GM20431 (cell line): ENCODE measurements around the gene ANKS1B.

Source experiments
- in situ Hi-C: fragments of 300-500 bp; cut with MseI, MboI; formaldehyde crosslinking; loops from one replicate; pipeline ENCODE4 v1.15.0; 2020; ENCODE audit warnings: low sequenced_read_pairs; ENCODE audit not compliant: unreplicated experiment

The ANKS1B gene

DNA sequence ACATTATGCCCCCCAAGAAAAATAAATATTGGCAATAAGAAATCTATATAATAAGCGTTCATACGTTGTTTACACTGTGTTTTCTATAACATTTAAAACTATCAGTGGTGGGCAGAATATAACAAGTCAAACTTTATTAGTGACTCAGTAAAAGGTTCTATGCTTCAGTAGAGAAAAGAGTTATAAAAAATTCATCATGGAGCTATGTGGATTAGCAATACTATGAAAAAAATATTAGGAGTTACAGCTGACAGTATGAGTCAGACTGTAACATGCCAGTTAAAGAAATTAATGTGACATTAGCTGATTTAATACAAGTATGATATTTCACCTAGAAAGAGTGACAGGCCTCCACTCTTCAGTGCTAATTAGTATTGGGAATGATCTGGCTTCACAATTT is 462.3 kb downstream of the ANKS1B start:
- in situ Hi-C loops, result no loop called here

DNA sequence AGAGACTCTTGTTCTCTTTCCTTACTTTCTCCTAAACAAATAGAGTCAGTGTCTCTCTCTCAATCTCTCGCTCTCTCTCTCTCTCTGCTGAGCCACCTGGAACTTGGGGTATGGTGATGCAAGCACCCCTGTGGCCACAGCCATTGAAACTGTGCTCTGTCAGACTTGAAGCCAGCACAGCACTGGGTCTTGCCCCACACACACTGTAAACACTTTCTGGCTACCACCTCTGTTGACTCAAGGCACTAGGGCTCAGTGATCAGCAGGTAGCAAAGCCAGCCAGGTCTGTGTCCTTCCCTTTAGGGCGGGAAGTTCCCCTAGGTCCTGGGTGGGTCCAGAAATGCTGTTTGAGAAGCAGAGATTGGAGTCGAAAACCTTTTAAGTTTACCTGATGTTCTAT is 463.1 kb downstream of the ANKS1B start:
- in situ Hi-C loops, result no loop called here

- in situ Hi-C loops, result no loop called here
Measured at GRCh38 chr12:99513066-99513465, 471.7 kb downstream of the ANKS1B start.

DNA sequence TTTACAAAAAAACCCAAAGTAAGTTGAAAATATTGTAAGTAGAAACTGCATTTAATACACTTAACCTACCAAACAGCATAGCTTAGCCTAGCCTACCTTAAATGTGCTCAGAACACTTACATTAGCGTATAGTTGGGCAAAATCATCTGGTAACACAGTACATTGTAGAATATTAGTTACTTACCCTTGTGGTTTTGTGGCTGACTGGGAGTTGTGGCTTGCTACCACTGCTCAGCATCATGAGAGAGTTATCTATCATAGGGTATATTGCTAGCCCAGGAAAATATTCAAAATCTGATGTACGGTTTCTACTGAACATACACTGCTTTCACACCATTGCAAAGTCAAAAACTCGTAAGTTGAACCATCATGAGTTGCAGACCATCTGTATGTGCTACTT is 478.9 kb downstream of the ANKS1B start:
- in situ Hi-C loops, result no loop called here

DNA sequence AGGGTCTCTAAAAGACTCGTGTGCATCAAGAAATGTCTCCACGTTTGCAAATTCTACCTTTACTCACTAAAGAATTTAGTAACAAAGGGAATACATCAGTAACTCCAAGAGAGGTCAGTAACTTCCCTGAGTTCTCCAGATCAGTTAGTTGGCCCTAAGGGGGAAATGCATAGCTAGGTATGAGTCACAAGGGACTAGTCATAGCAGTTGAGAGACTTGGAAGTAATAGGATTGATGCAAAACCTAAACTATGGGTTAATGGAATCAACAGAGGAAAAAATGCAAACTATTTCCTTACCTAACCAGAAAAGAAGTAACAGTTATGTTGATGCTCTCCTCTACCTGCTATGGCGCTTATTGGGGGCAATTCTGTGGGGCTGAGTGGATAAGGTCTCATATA is 486.0 kb downstream of the ANKS1B start:
- in situ Hi-C loops, result no loop called here

DNA sequence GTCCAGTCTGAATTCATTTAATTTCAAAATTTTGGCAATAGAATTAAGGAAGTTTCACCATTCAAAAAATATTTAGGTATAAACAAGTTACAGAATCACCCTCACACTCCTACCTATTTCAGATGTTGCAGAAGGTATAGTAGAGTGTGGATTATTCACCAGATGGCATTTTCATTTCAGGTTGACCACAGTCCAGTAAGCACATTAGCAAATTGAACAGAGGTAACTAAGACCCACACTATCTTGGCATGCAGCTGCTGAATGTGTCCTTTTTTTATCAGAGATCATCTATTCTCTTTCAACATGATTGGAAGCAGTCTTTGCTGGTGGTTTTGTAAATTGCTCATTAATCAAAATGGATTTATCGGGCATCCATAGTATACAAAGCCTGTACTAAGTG is 488.9 kb downstream of the ANKS1B start:
- in situ Hi-C loops, result no loop called here

DNA sequence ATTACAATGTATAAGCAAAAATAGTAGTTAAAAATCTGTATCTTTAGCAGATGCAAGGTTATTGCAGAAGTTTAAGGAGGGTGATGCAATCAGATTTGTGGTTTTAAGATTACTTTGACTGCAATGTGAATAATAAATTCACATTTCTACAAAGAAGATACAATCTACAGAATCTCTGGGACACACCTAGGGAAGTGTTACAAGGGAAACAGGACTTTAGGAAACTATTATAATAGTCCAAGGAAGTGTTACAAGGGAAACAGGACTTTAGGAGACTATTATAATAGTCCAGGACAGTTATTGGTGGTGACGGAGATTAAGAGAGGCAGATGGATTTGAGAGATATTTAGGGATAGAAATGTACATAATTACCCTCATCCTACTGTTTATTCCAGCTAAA is 491.5 kb downstream of the ANKS1B start:
- in situ Hi-C loops, result no loop called here

GRCh38 chr12:99486277-99486676 is 498.5 kb downstream of the ANKS1B start:
- in situ Hi-C loops, result no loop called here

- in situ Hi-C loops, result no loop called here
Measured at GRCh38 chr12:99479149-99479548, 505.6 kb downstream of the ANKS1B start.

DNA sequence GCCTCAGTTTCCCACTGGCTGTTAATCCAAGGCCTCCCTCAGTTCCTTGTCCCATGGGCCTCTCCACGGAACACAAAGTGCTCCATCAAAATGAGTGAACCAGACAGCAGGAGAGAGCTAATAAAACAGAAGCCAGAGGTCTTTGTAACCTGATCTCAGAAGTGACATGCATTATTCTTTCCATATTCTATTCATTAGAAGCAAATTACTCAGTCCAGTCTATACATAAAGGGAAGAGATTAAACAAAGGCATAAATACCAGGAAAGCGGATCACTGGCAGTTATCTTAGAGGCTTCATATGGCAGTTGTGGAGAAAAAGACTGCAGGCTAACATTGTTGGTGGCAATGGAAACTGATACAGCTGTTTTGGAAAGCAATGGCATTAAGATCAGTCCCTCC is 507.8 kb downstream of the ANKS1B start:
- in situ Hi-C loops, result no loop called here

- in situ Hi-C loops, result no loop called here
Measured at GRCh38 chr12:99455350-99456035, 529.2 kb downstream of the ANKS1B start.

- in situ Hi-C loops, result no loop called here
Measured at GRCh38 chr12:99454539-99455172, 530.1 kb downstream of the ANKS1B start.

- in situ Hi-C loops, result no loop called here
Measured at GRCh38 chr12:99453836-99454538, 530.7 kb downstream of the ANKS1B start.

DNA sequence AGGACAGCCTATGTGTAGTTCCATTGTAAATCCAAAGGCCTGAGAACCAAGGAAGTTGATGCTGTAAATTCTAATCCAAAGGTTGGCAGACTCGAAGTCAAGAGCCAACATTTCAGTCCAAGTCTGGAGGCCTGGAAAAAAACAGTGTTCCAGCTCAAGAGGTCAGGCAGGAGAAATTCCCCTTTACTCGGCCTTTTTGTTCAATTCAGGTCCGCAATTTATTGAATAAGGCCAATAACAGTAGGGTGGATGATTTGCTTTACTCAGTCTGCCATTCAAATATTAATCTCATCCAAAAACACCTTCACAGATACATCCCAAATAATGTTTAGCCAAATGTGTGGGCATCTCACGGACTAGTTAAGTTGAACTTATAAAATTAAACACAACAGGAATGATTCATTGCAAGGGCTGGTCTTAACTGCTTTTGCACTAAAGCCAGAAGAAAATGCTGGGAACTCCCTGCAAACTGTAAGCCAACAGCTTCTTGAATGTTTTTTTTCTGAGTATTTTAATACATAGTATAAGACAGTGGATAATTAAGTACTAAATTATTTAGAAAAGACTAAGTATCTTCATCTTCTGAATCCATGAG is 534.6 kb downstream of the ANKS1B start:
- in situ Hi-C loops, result no loop called here

DNA sequence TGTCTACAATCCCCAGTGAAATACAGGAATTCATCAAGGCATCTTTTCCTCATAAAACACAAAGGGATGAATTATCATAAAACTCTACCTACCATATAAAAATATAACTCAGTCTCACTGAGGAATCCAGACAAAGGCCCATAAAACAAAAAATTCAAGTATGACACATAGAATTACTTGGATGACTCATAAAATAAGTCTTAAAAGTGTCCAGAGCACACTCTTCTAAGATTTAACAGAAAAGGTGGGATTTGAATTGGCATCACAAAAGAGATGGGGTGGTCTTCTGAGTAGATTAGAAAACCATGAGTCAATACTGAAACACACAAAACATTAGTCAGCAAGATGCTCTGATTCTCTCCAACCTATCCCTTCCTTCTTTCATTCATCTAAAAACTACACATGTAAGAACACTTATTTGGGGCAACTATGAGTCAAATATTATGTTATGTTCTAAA is 539.8 kb downstream of the ANKS1B start:
- in situ Hi-C loops, result no loop called here

DNA sequence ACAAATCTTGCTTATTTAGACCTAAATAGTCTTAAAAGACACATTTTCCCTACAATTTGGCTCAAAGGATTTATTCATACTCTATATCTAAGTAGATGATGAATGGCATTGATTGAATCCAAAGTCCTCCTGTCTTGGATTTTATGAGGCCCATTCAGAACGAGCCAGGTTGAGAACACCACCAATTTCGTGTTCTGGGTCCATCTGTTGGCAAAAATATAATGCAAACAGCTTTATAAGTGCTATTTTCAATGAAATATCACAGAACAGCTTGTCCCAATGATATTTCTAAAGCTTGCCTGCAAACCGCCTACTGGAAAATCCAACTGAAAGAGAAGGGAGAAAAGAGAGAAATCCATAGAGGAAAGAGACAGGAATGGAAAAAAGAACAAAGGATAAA is 542.0 kb downstream of the ANKS1B start:
- in situ Hi-C loops, result no loop called here

GRCh38 chr12:99439399-99439798 is 545.3 kb downstream of the ANKS1B start:
- in situ Hi-C loops, result no loop called here

DNA sequence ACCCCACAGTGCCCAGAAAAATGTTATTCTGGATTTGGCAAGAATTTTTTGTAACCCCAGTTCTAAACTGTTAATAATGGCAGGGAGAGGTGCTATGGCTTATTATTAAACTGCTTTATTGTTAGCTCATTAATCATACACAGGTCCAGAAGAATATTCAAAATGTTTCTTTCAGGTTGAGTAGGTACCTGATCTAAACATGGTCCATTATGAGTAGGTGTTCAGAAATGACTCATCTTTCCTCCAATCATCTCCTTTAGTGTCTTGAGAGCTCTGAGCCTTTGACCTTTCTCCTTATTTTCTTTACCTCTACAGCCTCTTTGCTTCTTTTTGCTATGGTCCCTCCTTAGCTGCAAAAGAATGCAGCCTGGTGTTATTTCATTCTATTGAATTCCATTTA is 548.2 kb downstream of the ANKS1B start:
- in situ Hi-C loops, result no loop called here

- in situ Hi-C loops, result no loop called here
Measured at GRCh38 chr12:99435095-99435791, 549.5 kb downstream of the ANKS1B start.

GRCh38 chr12:99433155-99433554 is 551.6 kb downstream of the ANKS1B start:
- in situ Hi-C loops, result no loop called here
